ENCODE results near the gene IRX6. TPM values are rescaled to one million over a fixed set of nuclear protein-coding genes. Genes with fewer than 3 reads are reported as not detected.

Gene IRX6
- total RNA-seq, 2 donors from 2014 or later = not detected

- DNase-seq (ENCODE audit: low spot score) (no peak), ATAC-seq (ENCODE audit: insufficient number of reproducible peaks, low FRiP score, low read depth) (no peak)
- Histone ChIP-seq H3K36me3 (no peaks in the 10 kb centered on the region), H3K9me3 (no peaks in the 10 kb centered on the region), H3K4me1 (ENCODE audit: control insufficient read depth in 1 of 2, low read depth in 2 of 2) (no peaks in the 10 kb centered on the region), H3K27ac (no peak overlapping the region), H3K4me3 (no peak overlapping the region), H3K27me3 (replicated peaks; ENCODE audit: insufficient read depth) (no peaks in the 10 kb centered on the region)
- TF ChIP-seq CTCF (IDR thresholded peaks at IDR 0.05) = no peak
These were observed 29.1 kb upstream of the IRX6 start for GRCh38 chr16:55294931-55295342.

GRCh38 chr16:55297062-55297909 lies 26.7 kb upstream of the IRX6 start:
- no peaks in the 10 kb centered on the region for H3K36me3 ChIP-seq
- H3K27ac ChIP-seq = no peak overlapping the region
- DNase-seq (ENCODE audit: low spot score) = no peak
- no peak for ATAC-seq (ENCODE audit: insufficient number of reproducible peaks, low FRiP score, low read depth)
- no peaks in the 10 kb centered on the region for H3K9me3 ChIP-seq
- no peaks in the 10 kb centered on the region for H3K4me1 ChIP-seq (ENCODE audit: control insufficient read depth in 1 of 2, low read depth in 2 of 2)
- no peaks in the 10 kb centered on the region for H3K27me3 ChIP-seq (replicated peaks; ENCODE audit: insufficient read depth)
- H3K4me3 ChIP-seq = no peak overlapping the region
- no peak for TF ChIP-seq CTCF (IDR thresholded peaks at IDR 0.05)

GRCh38 chr16:55297910-55298479 lies 26.0 kb upstream of the IRX6 start:
- H3K4me3 ChIP-seq = no peak overlapping the region
- no peak for ATAC-seq (ENCODE audit: insufficient number of reproducible peaks, low FRiP score, low read depth)

GRCh38 chr16:55301385-55302008 lies 22.5 kb upstream of the IRX6 start:
- Histone ChIP-seq H3K27ac (no peak overlapping the region), H3K4me1 (ENCODE audit: control insufficient read depth in 1 of 2, low read depth in 2 of 2) (no peaks in the 10 kb centered on the region), H3K27me3 (replicated peaks; ENCODE audit: insufficient read depth) (no peaks in the 10 kb centered on the region), H3K4me3 (no peak overlapping the region), H3K36me3 (no peaks in the 10 kb centered on the region), H3K9me3 (no peaks in the 10 kb centered on the region)
- ATAC-seq (ENCODE audit: insufficient number of reproducible peaks, low FRiP score, low read depth) (no peak), DNase-seq (ENCODE audit: low spot score) (no peak)
- TF ChIP-seq CTCF (IDR thresholded peaks at IDR 0.05) = no peak

More at GRCh38 chr16:55297910-55298479, 26.0 kb upstream of the IRX6 start:
- Histone ChIP-seq H3K27ac (no peak overlapping the region), H3K36me3 (no peaks in the 10 kb centered on the region), H3K4me1 (ENCODE audit: control insufficient read depth in 1 of 2, low read depth in 2 of 2) (no peaks in the 10 kb centered on the region), H3K9me3 (no peaks in the 10 kb centered on the region), H3K27me3 (replicated peaks; ENCODE audit: insufficient read depth) (no peaks in the 10 kb centered on the region)
- TF ChIP-seq CTCF (IDR thresholded peaks at IDR 0.05) = no peak
- no peak for DNase-seq (ENCODE audit: low spot score)

GRCh38 chr16:55302635-55303034 lies 21.4 kb upstream of the IRX6 start:
- no peak for TF ChIP-seq CTCF (IDR thresholded peaks at IDR 0.05)
- Histone ChIP-seq H3K4me1 (ENCODE audit: control insufficient read depth in 1 of 2, low read depth in 2 of 2) (no peaks in the 10 kb centered on the region), H3K4me3 (no peak overlapping the region), H3K27ac (no peak overlapping the region), H3K9me3 (no peaks in the 10 kb centered on the region), H3K36me3 (no peaks in the 10 kb centered on the region), H3K27me3 (replicated peaks; ENCODE audit: insufficient read depth) (no peaks in the 10 kb centered on the region)
- ATAC-seq (ENCODE audit: insufficient number of reproducible peaks, low FRiP score, low read depth) (no peak), DNase-seq (ENCODE audit: low spot score) (no peak)
